Natural killer cell (primary cell): ENCODE measurements around the gene CMSS1. TPM values are rescaled to one million over a fixed set of nuclear protein-coding genes. Genes with fewer than 3 reads are reported as not detected.

Experiments used
- ATAC-seq, 3 donors: fragments of 150-1000 bp in 2 of 3; fragments of 200-7000 bp in 1 of 3; cut with Tn5 transposase; 1 replicate in 1 of 3; 2 replicates in 2 of 3; pipeline ENCODE4 v1.10.0; 2021; ENCODE audit warnings: mild to moderate bottlenecking in 2 of 3, moderate library complexity in 2 of 3
- DNase-seq, 2 donors: peaks; one replicate each; pipeline versions ENCODE4 v3.0.0 to v3.0.0-alpha.2; 2013 to 2021; ENCODE audit warnings: mixed read lengths in 1 of 2
- H3K27ac ChIP-seq: one replicate; pipeline ENCODE4 v1.5.1; 2013; ENCODE audit warnings: mild to moderate bottlenecking, low read length
- H3K27me3 ChIP-seq: one replicate; pipeline ENCODE4 v1.6.1; 2013; ENCODE audit warnings: low read length; ENCODE audit not compliant: control insufficient read depth, insufficient read depth
- H3K36me3 ChIP-seq: one replicate; pipeline ENCODE4 v1.6.1; 2013; ENCODE audit warnings: low read length; ENCODE audit not compliant: control insufficient read depth, insufficient read depth
- H3K4me1 ChIP-seq: one replicate; pipeline ENCODE4 v1.6.1; 2013; ENCODE audit warnings: low read length; ENCODE audit not compliant: control insufficient read depth, insufficient read depth
- H3K4me3 ChIP-seq: one replicate; pipeline ENCODE4 v1.5.1; 2013; ENCODE audit warnings: low read length
- H3K9me3 ChIP-seq: one replicate; pipeline ENCODE4 v1.6.1; 2013; ENCODE audit warnings: low read length; ENCODE audit not compliant: control insufficient read depth, insufficient read depth
- H3K27ac Mint-ChIP-seq, 2 donors: one replicate each; pipeline ENCODE4 v1.8.0; 2022; ENCODE audit warnings: mild to moderate bottlenecking in 2 of 2, mixed read lengths in 2 of 2, moderate library complexity in 1 of 2
- H3K27me3 Mint-ChIP-seq, 2 donors: one replicate each; pipeline ENCODE4 v1.8.0; 2022; ENCODE audit warnings: low read depth in 2 of 2, mixed read lengths in 2 of 2
- H3K36me3 Mint-ChIP-seq: one replicate; pipeline ENCODE4 v1.8.0; 2022; ENCODE audit warnings: mixed read lengths
- H3K4me1 Mint-ChIP-seq, 2 donors: one replicate each; pipeline ENCODE4 v1.8.0; 2022; ENCODE audit warnings: mixed read lengths in 2 of 2
- H3K4me3 Mint-ChIP-seq: one replicate; pipeline ENCODE4 v1.8.0; 2022; ENCODE audit warnings: mild to moderate bottlenecking, moderate library complexity, mixed read lengths
- H3K9me3 Mint-ChIP-seq, 2 donors: one replicate each; pipeline ENCODE4 v1.8.0; 2022; ENCODE audit warnings: mixed read lengths in 2 of 2
- CTCF ChIP-seq: fragments of 200-600 bp; IDR thresholded peaks from one replicate; pipeline ENCODE4 v1.8.0; 2022; ENCODE audit warnings: antibody characterized with exemption
- WGBS: methylation state at CpG from one replicate; pipeline ENCODE4 v1.1.7; 2013; ENCODE audit warnings: missing lambda C conversion rate; ENCODE audit not compliant: insufficient coverage; 5-methylcytosine and 5-hydroxymethylcytosine counted together
- intact Hi-C: fragments of 100-400 bp; cut with micrococcal nuclease; formaldehyde crosslinking; loops from one replicate; pipeline ENCODE4 v1.14.2; 2022
- total RNA-seq, 4 donors: library from RNA; stranded (reverse); fragments of 120-200 nt in 1 of 4; gene quantifications; one replicate each; pipeline versions ENCODE4 v1.2.3 to v1.2.4, GENCODE V29; 2013 to 2022

CMSS1 gene
- total RNA-seq, 3 donors from 2014 or later (not counting 1 experiment from before 2014, with no cell fraction given): 7.8 to 12.7 (median 9.2) TPM

DNA sequence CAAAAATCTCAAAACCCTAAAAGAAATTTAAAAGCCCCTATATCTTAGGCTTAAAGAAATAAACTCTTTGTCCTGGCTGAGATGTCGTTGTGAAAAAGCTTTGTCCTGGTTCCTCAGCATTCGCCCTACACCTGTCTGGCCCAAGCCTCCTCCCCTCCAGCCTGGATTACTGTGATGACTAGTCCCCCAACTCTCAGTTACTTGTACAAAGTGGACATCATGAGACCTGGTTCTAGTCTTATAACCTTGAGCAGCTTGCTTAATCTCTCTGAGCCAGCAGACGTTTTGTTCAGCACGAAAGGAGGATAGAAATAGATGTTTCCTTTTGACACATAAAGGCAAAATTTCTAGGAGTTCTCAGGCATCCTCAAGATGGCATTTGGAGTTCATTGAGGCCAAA is 245.0 kb downstream of the CMSS1 start:
- no peaks in the 10 kb centered on the region for H3K36me3 ChIP-seq
- peaks cover 12% of the 10 kb centered on the region for H3K4me1 ChIP-seq
- ATAC-seq: no peak
- no peak overlapping the region for H3K4me3 ChIP-seq
- Mint-ChIP-seq H3K27me3 (no peaks in the 10 kb centered on the region), H3K27ac (no peak overlapping the region), H3K9me3 (no peaks in the 10 kb centered on the region), H3K4me3 (no peak overlapping the region), H3K36me3 (no peaks in the 10 kb centered on the region), H3K4me1 (peaks cover 28 to 35% of the 10 kb centered on the region in 2 donors)
- WGBS: 93% methylated on average over 4 of the region's 4 CpGs
- no peaks in the 10 kb centered on the region for H3K9me3 ChIP-seq
- H3K27ac ChIP-seq: no peak overlapping the region
- TF ChIP-seq CTCF: no peak
- DNase-seq: no peak
- intact Hi-C loops: no loop called here
- no peaks in the 10 kb centered on the region for H3K27me3 ChIP-seq

GRCh38 chr3:100063929-100064461 is 246.3 kb downstream of the CMSS1 start:
- Histone ChIP-seq H3K27me3 (no peaks in the 10 kb centered on the region), H3K4me3 (no peak overlapping the region), H3K9me3 (no peaks in the 10 kb centered on the region), H3K36me3 (no peaks in the 10 kb centered on the region), H3K4me1 (peaks cover 18% of the 10 kb centered on the region), H3K27ac (no peak overlapping the region)
- intact Hi-C loops: no loop called here
- no peak for ATAC-seq
- H3K4me3 Mint-ChIP-seq: no peak overlapping the region
- 89% methylated on average over 5 of the region's 7 CpGs for WGBS
- no peaks in the 10 kb centered on the region for H3K27me3 Mint-ChIP-seq
- H3K4me1 Mint-ChIP-seq: peaks cover 26 to 34% of the 10 kb centered on the region in 2 donors
- no peaks in the 10 kb centered on the region for H3K9me3 Mint-ChIP-seq
- H3K36me3 Mint-ChIP-seq: no peaks in the 10 kb centered on the region
- DNase-seq: no peak
- TF ChIP-seq CTCF: no peak
- H3K27ac Mint-ChIP-seq: no peak overlapping the region

GRCh38 chr3:100067589-100067988 is 249.9 kb downstream of the CMSS1 start:
- Mint-ChIP-seq H3K4me3 (no peak overlapping the region), H3K4me1 (peaks cover 25 to 28% of the 10 kb centered on the region in 2 donors), H3K27ac (no peak overlapping the region), H3K36me3 (no peaks in the 10 kb centered on the region), H3K9me3 (no peaks in the 10 kb centered on the region), H3K27me3 (no peaks in the 10 kb centered on the region)
- Histone ChIP-seq H3K4me1 (peaks cover 12% of the 10 kb centered on the region), H3K27ac (no peak overlapping the region), H3K9me3 (no peaks in the 10 kb centered on the region), H3K36me3 (no peaks in the 10 kb centered on the region), H3K4me3 (no peak overlapping the region), H3K27me3 (no peaks in the 10 kb centered on the region)
- ATAC-seq (no peak), DNase-seq (no peak)
- intact Hi-C loops: loop anchor here (5.0 kb wide), 1 partner anchor 525 kb away; no protein-coding TSS in a partner anchor
- TF ChIP-seq CTCF: no peak

DNA sequence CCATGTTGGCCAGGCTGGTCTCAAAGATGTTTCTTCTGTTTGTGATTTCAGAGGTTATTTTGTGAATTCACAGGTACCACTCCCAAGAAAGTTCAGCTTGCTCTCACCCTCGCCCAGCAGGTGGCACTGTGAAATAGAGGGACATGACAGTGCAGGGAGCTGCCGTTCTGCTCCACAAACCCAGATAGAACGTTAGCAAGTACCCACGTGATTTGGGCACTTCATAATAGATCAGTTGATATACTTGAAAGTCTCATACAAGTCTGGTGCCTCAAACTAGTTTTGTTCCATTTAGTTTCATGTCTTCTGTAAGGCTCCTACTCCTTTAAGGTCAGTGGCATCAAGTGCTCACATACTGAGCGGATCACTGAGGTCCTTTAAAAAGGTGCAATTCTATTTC is 251.2 kb downstream of the CMSS1 start:
- no peaks in the 10 kb centered on the region for H3K27me3 Mint-ChIP-seq
- H3K27ac Mint-ChIP-seq: peak overlapping the region in 1 of 2 donors; percentile 58
- 17% methylated on average over 5 of the region's 5 CpGs for WGBS
- Histone ChIP-seq H3K27ac (no peak overlapping the region), H3K4me1 (peaks cover 19% of the 10 kb centered on the region), H3K9me3 (no peaks in the 10 kb centered on the region), H3K27me3 (no peaks in the 10 kb centered on the region), H3K36me3 (no peaks in the 10 kb centered on the region), H3K4me3 (no peak overlapping the region)
- intact Hi-C loops: loop anchor here (1.0 to 5.0 kb wide), 2 partner anchors 185 to 523 kb away; no protein-coding TSS in a partner anchor
- H3K36me3 Mint-ChIP-seq: no peaks in the 10 kb centered on the region
- no peak overlapping the region for H3K4me3 Mint-ChIP-seq
- ATAC-seq: peak; percentile 87 to 92 (median 88)
- TF ChIP-seq CTCF: peak; percentile 82
- peaks cover 35 to 40% of the 10 kb centered on the region in 2 donors for H3K4me1 Mint-ChIP-seq
- H3K9me3 Mint-ChIP-seq: no peaks in the 10 kb centered on the region
- DNase-seq: peak; percentile 61 to 84
